ENCODE results near the gene FAN1. TPM values are rescaled to one million over a fixed set of nuclear protein-coding genes. Genes with fewer than 3 reads are reported as not detected.
A peak's percentile ranks its signal among the peaks of the same experiment; 100 is the strongest.

FAN1 gene
- total and polyA plus RNA-seq, 2 of the 13 experiments (the other 11 are each of a cell fraction or from before 2014, with no cell fraction given) = 10.8 to 20.1 TPM

- DNase-seq (ENCODE audit: low spot score) (no peak), FAIRE-seq (no peak), ATAC-seq (no peak)
- Histone ChIP-seq H3K36me3 (replicated peaks in 1 of 2; ENCODE audit: control insufficient read depth in 1 of 2, insufficient read depth in 2 of 2, low read length in 2 of 2) (peaks cover 30 to 86% of the 10 kb centered on the region in 2 experiments), H3K27ac (ENCODE audit: extremely low read length, insufficient read depth, low read length) (no peak overlapping the region), H3K9ac (ENCODE audit: insufficient read depth, low read depth, low read length) (no peak overlapping the region), H3K4me3 (replicated peaks in 1 of 3; ENCODE audit: insufficient read depth in 1 of 3, low read depth in 2 of 3, low read length in 3 of 3) (no peak overlapping the region), H3K27me3 (ENCODE audit: control insufficient read depth in 1 of 2, insufficient read depth in 2 of 2, low read length in 2 of 2) (no peaks in the 10 kb centered on the region), H3K4me2 (ENCODE audit: low read depth, low read length) (no peak overlapping the region), H3K79me2 (ENCODE audit: insufficient read depth, low read length) (no peaks in the 10 kb centered on the region), H3K4me1 (ENCODE audit: insufficient read depth, low read length) (no peaks in the 10 kb centered on the region), H4K20me1 (ENCODE audit: insufficient read depth, low read length) (no peaks in the 10 kb centered on the region), H3K9me3 (ENCODE audit: low read length) (no peaks in the 10 kb centered on the region), H2AFZ (ENCODE audit: low read length) (no peak overlapping the region)
- POLR2A ChIA-PET = no interaction called here
- TF ChIP-seq RBM22 (optimal IDR thresholded peaks at IDR 0.05; ENCODE audit: low read length) (peak; percentile 40), AGO2 (optimal IDR thresholded peaks at IDR 0.05; ENCODE audit: low read depth, low read length) (peak; percentile 22), SAFB2 (CRISPR knock-in tag; IDR thresholded peaks at IDR 0.05; ENCODE audit: borderline replicate concordance, low read depth) (no peak), IKZF4 (CRISPR knock-in tag; IDR thresholded peaks at IDR 0.05; ENCODE audit: borderline replicate concordance, low read depth, not compliant biosample characterization) (no peak)
- CTCF ChIA-PET (ENCODE audit: low intra/inter-chr PET ratio, low total read pairs) = no interaction called here
- intact Hi-C loops (cut with micrococcal nuclease; ENCODE audit: unreplicated experiment) (no loop called here), in situ Hi-C loops (cut with HindIII; ENCODE audit: extremely low pct_ligation_motif_present, low pct_unique_long_range_greater_than_20kb) (no loop called here)
- WGBS (ENCODE audit: low lambda C conversion rate) = 94% methylated on average over 7 of the region's 7 CpGs
- no TSS peak for BruUV-seq (replicated peaks)
Measured at GRCh38 chr15:30953731-30954378, 50.1 kb downstream of the FAN1 start.

GRCh38 chr15:30954674-30955073 is 51.0 kb downstream of the FAN1 start:
- BruUV-seq (replicated peaks) = no TSS peak
- ChIA-PET POLR2A (no interaction called here), CTCF (ENCODE audit: low intra/inter-chr PET ratio, low total read pairs) (no interaction called here)
- no peaks in the 10 kb centered on the region for H3K4me1 ChIP-seq (ENCODE audit: insufficient read depth, low read length)
- WGBS (ENCODE audit: low lambda C conversion rate) = 100% methylated on average over 1 of the region's 1 CpG
- no peaks in the 10 kb centered on the region for H3K9me3 ChIP-seq (ENCODE audit: low read length)
- no peak overlapping the region for H3K4me2 ChIP-seq (ENCODE audit: low read depth, low read length)
- no peak overlapping the region for H3K4me3 ChIP-seq (replicated peaks in 1 of 3; ENCODE audit: insufficient read depth in 1 of 3, low read depth in 2 of 3, low read length in 3 of 3)
- H2AFZ ChIP-seq (ENCODE audit: low read length) = no peak overlapping the region
- H3K27ac ChIP-seq (ENCODE audit: extremely low read length, insufficient read depth, low read length) = no peak overlapping the region
- H3K27me3 ChIP-seq (ENCODE audit: control insufficient read depth in 1 of 2, insufficient read depth in 2 of 2, low read length in 2 of 2) = no peaks in the 10 kb centered on the region
- no peak overlapping the region for H3K9ac ChIP-seq (ENCODE audit: insufficient read depth, low read depth, low read length)
- H4K20me1 ChIP-seq (ENCODE audit: insufficient read depth, low read length) = no peaks in the 10 kb centered on the region
- in situ Hi-C loops (cut with HindIII; ENCODE audit: extremely low pct_ligation_motif_present, low pct_unique_long_range_greater_than_20kb) = no loop called here
- ATAC-seq (no peak), DNase-seq (ENCODE audit: low spot score) (no peak), FAIRE-seq (no peak)
- H3K36me3 ChIP-seq (replicated peaks in 1 of 2; ENCODE audit: control insufficient read depth in 1 of 2, insufficient read depth in 2 of 2, low read length in 2 of 2) = peaks cover 30 to 88% of the 10 kb centered on the region in 2 experiments
- intact Hi-C loops (cut with micrococcal nuclease; ENCODE audit: unreplicated experiment) = no loop called here
- TF ChIP-seq HOXA9 (CRISPR knock-in tag; IDR thresholded peaks at IDR 0.05; ENCODE audit: borderline replicate concordance) (no peak), TEAD3 (CRISPR knock-in tag; optimal IDR thresholded peaks at IDR 0.05; ENCODE audit: borderline replicate concordance) (no peak), ZNF24 (IDR thresholded peaks at IDR 0.05) (no peak)
- H3K79me2 ChIP-seq (ENCODE audit: insufficient read depth, low read length) = no peaks in the 10 kb centered on the region
